Medulla oblongata (tissue), 1 donor: ENCODE data around the gene OR10A5.
"Not testable (repeated sequence)": the region's sequence is repeated elsewhere in the genome, so short reads cannot be mapped to it uniquely, and the experiment has no call there.

Source experiments
- DNase-seq: peaks from one replicate; pipeline ENCODE4 v3.0.0-alpha.2; 2015; ENCODE audit errors: extremely low spot score

OR10A5 gene, protein sequence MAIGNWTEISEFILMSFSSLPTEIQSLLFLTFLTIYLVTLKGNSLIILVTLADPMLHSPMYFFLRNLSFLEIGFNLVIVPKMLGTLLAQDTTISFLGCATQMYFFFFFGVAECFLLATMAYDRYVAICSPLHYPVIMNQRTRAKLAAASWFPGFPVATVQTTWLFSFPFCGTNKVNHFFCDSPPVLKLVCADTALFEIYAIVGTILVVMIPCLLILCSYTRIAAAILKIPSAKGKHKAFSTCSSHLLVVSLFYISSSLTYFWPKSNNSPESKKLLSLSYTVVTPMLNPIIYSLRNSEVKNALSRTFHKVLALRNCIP

DNA sequence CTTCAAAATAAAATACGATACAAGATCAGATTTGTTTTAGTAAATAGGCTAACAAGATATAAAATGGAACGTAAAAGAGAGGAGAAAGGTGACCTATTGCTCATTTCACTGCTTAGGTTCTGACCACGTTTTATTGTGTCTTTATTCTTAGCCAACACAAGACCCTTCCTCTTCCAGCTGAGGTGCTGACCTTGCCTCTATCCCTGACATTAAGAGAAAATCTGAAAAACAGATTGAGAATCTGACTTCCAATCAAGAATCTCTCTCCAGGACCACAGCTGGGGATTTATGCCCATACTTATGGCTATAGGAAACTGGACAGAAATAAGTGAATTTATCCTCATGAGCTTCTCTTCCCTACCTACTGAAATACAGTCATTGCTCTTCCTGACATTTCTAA lies at the start of gene OR10A5:
Gene OR10A5 (plus strand): TSS at position 301 of the 400 bp plus-strand sequence. CDS start 0 bp downstream, at position 301.
- no peak for DNase-seq

DNA sequence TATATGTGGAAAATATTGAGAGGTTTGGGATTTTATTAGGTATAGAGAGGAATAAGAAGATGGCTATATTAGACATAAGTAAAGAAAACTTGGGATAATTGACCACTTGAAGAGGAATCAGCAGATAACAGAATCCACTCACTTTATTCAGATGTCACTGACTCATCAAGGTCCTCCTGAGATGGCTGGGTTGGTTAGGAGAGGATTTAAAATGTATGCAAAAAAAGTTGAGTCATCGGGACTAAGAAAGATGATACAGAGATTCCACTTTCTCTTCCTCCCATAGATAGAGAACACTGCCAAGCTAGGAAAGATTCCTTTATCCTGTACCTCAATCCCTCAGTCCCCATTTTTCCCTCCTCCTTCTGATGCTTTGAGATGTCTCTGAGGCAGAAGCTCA lies 46.1 kb upstream of the OR10A5 start, which contains the start of gene OR6A2:
Gene OR6A2 (minus strand): TSS at position 288 of the 400 bp plus-strand sequence. CDS start 3,981 bp downstream, outside the sequence.
- DNase-seq: no peak

- not testable (repeated sequence) for DNase-seq
These were observed 44.4 kb upstream of the OR10A5 start for GRCh38 chr11:6801075-6801474.

GRCh38 chr11:6812390-6813005 lies 33.0 kb upstream of the OR10A5 start:
- DNase-seq: peak; percentile 27

DNA sequence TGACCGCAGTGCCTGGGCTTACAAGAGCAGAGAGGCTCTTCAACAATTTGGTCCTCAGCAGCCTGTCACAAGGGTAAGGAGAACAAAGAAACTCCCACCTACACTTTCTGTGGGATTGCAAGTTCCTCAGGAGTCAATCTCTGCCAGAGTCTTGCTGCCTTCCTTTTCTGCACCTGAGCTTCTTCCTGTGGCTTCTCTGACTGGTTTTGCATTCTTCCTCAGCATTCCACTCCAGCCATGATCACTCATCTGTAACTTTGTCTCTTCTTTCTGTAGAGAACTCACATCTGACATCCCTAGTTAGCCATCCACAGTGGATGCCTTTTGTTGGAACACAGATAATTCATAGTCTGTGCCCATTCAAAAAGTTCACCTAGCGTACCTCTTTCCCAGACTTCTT lies 31.8 kb upstream of the OR10A5 start:
- DNase-seq: no peak

GRCh38 chr11:6817694-6818093 lies 27.8 kb upstream of the OR10A5 start:
- DNase-seq: no peak

DNA sequence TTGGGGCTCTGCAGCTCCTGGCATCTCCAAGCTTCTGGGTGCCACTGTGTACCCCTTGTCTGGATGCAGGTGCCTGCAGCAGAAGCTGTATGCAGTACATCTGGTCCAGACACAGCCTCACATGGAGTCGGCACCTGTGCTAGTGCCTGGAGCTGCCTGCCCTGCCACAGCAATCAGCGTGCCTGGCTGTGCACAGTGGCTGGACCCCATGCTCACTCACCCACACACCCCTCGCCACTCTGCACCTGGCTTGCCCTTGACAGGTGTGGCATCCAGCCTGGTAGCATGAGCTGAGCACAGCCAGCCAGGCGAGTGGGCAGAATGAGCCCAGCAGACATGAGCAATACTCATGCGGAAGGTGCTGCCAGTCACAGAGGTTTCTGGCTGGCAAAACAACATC lies 26.5 kb upstream of the OR10A5 start:
- no peak for DNase-seq

DNA sequence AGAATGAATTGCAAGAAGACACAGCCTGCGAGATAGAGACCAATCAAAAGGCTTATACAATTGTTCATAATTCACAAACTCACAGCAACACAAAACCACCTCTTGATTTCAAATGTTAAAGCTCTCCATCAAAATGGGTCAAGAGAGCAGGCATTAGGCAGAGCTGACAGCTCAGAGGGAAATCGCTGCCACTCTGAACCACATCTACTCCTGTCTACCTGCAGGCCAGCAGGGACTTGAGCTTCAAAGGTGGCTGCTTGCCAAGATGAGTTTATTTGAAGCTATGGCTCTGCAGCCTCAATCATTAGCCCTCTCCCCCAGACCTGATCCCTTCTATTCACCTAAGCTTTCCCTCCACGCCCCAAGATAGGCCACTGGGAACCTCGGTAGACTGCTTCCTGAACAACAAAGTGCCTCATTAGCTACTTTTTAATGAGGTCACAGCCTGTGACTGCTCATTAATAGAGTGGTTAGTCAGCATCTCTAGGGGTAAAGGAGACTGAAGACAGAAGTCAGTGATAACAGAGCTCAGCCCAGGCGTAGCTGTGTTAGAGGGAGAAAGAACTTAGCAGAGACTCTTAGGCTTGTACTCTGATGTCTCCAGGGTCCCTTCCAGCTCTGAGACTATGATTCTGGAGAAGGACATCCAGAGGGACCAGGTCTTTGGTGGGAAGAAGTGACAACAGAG lies 21.2 kb upstream of the OR10A5 start:
- no peak for DNase-seq

DNA sequence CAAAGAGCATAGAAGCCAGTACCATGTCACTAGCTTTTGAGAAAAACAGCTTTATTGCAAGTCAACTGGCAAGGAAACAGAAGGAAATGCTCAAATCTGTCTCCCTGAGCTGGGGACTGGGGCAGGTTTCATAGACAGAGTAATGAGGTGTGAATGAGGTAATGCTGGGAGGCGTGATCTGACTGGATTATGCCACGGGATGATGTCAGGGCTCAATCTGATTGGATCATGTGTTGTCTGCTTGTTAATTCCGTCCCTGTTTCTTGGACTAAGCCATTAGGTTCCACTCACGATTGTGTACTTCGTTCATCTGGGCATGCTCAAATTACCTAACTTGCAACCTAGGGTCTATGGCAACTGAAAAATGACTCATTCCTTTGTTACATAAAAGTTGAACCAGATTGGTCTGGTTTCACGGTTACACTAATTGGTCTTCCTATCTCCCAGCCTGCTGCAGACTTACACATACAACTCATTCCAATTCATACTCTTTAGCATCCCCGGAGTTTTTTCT lies 20.2 kb upstream of the OR10A5 start:
- no peak for DNase-seq

DNA sequence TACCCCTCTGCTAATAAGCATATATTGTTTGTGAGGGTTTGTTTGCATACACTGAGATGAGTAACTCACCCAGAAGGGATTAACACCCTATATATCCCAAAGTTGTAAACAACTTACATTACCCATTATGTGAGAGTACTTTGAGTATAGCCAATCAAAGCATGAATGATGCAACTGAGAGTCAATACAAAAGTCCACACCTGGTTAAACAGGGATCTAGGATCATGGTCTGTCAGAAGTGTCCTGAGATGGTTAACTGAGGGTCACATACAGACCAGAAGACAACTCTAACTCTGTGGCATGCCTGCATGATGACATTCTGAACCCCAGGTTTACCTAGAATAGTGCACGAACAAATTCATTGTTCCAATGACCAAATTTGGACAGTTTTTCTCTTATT lies 17.4 kb upstream of the OR10A5 start:
- DNase-seq: no peak

DNA sequence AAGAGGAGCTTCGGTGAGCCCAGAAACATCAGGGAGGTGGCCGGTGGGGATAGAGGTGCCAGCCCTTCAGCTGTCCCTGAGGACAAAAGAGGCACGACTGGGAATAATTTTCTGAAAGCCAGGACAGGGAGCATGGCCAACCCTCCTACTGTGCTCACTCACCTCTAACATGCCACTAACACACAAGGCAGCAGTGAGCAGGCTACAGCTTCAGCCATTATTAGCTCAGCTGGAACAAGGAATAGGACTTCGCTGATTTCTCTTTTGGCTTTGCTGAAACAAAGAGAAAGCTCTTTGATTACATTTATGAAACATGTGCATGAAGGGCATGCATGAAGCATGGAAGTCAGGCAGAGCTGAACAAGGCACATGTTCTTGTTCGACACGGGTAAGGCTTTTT lies 12.1 kb upstream of the OR10A5 start:
- DNase-seq: no peak

GRCh38 chr11:6834021-6834420 lies 11.5 kb upstream of the OR10A5 start:
- DNase-seq: peak; percentile 3

DNA sequence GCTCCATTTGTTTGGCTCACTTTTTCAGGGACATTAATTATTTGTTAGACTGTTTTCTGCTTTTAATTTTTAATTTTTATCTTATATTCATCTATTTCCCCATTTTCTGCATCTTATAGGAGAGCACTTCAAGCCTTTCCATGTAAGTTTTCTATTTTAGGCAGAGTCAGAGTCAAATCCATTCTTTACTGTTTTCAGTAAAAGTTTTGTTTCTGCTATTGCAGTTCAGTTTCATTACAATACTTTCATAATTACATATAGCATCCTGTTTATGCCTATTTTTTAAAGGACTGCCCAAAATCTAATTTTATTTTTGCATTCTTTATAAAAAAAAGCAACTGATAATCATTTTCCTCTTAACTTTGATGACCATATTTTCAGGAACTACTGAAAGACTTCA lies 3.8 kb upstream of the OR10A5 start:
- DNase-seq: no peak

DNA sequence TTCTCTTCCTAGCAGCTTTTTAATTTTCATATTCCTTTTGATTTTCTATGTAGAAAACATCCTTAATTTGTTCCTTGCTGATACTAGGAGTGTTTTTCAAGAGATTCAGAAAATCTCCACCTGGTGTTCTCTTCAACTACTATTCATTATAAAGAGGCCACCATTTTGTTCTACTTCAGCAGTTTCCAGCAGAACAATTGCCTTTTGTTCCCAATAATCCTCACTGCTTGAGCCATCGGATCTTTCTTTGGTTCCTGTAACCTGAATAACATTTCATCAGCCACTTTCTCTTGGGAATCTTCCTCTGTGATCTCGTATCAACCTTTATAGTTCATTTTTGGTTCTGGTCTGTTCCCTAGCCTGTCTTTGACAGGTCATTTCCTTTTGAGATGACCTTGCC lies 1.8 kb upstream of the OR10A5 start:
- no peak for DNase-seq

DNA sequence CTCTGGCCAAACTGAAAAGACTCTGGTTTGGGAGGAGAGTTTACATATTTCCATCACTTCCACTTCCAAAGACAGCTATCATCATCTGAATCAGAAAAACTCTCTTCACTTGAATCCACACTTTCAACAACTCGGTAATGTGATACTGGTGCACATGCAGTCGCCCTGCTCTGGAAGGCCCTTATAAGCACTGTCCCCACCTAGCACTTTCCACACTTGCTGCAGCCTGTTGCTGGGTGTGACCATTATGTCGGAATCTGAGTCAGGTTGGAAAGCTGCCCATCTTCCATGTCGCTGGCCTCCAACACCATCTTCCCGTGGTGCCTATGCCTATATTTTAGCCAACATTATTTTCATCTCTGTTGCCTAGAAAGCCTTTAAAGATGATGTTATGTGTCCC lies 1.1 kb upstream of the OR10A5 start:
- no peak for DNase-seq

DNA sequence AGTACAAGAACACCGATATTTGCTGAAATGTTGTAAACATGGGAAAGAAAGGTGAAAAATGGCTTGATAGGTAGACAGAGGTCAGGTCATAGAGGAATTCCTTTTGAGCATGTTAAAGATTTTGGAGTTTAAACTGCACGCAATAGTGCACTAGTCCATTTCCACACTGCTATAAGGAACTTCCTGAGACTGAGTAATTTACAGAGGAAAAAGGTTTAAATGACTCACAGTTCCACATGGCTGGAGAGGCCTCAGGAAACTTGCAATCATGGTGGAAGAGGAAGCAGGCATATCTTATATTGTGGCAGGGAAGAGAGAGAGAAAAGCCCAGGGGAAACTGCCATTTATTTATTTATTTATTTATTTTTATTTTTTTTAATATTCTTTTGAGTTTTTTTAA lies 5.0 kb downstream of the OR10A5 start:
- no peak for DNase-seq

GRCh38 chr11:6854801-6855200 lies 9.3 kb downstream of the OR10A5 start:
- not testable (repeated sequence) for DNase-seq

GRCh38 chr11:6855971-6856541 lies 10.6 kb downstream of the OR10A5 start:
- DNase-seq: no peak

DNA sequence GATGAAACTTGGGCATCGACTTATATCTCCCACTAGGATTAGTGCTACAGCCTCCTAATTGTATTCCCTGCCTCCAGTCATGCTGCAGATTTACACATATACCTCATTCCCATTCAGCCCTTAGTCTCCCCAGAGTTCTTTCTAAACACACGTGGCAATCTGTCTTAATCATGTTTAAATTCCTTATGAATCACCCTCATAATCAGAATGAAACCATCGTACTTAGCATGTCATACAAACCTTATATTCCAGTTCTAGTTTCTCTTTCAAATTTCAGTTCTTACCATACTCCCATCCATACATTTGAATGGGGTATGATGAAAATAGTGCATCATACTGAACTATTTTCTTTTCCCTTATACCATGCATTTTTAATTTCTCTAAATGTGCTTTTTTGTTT lies 11.4 kb downstream of the OR10A5 start:
- DNase-seq: no peak

- no peak for DNase-seq
These were observed 17.5 kb downstream of the OR10A5 start, which contains the start of gene OR10A2 for GRCh38 chr11:6862961-6863360. Gene OR10A2 (plus strand): TSS chr11:6863057. CDS start chr11:6869755, 6,698 bp downstream.

- DNase-seq: no peak
These were observed 19.0 kb downstream of the OR10A5 start for GRCh38 chr11:6864438-6864837.

GRCh38 chr11:6871278-6871677 lies 25.8 kb downstream of the OR10A5 start:
- DNase-seq: no peak
